Upper lobe of left lung (tissue), 6 donors: ENCODE measurements around the gene PTPRH. TPM values are rescaled to one million over a fixed set of nuclear protein-coding genes. Genes with fewer than 3 reads are reported as not detected.

Experiments used
- ATAC-seq, 2 donors: fragments of 200-7000 bp; cut with Tn5 transposase; one replicate each; pipeline ENCODE4 v1.9.1; 2022; ENCODE audit warnings: mild to moderate bottlenecking in 2 of 2, moderate library complexity in 2 of 2; ENCODE audit not compliant: low FRiP score in 2 of 2
- DNase-seq, 2 donors: peaks; one replicate each; pipeline ENCODE4 v3.0.0-alpha.2; 2019 to 2020
- H3K27ac ChIP-seq, 4 donors: fragments of 200-600 bp; sonication (generic); one replicate each; pipeline ENCODE4 v1.5.1; 2016 to 2019
- H3K27me3 ChIP-seq, 4 donors: fragments of 200-600 bp; sonication (generic); one replicate each; pipeline ENCODE4 v1.5.1; 2017 to 2019
- H3K36me3 ChIP-seq, 4 donors: fragments of 200-600 bp; sonication (generic); one replicate each; pipeline ENCODE4 v1.5.1; 2016 to 2019
- H3K4me1 ChIP-seq, 4 donors: fragments of 200-600 bp; sonication (generic); one replicate each; pipeline ENCODE4 v1.5.1; 2018 to 2019
- H3K4me3 ChIP-seq, 4 donors: fragments of 200-600 bp; sonication (generic); one replicate each; pipeline ENCODE4 v1.5.1; 2017 to 2019; ENCODE audit warnings: mild to moderate bottlenecking in 2 of 4, moderate library complexity in 1 of 4
- H3K9me3 ChIP-seq, 4 donors: fragments of 200-600 bp; sonication (generic); one replicate each; pipeline ENCODE4 v1.5.1; 2018 to 2019
- CTCF ChIP-seq, 6 experiments: fragments of 450-650 bp in 4 of 6; fragments of 200-600 bp in 2 of 6; sonication (generic) in 2 of 6; IDR thresholded peaks; one replicate each; pipeline ENCODE4 v1.5.1; 2016 to 2019; ENCODE audit warnings: antibody characterized with exemption in 6 of 6
- EP300 ChIP-seq, 4 donors: sonication (generic); formaldehyde crosslinking; IDR thresholded peaks; one replicate each; pipeline ENCODE4 v1.5.1; 2017; ENCODE audit warnings: antibody characterized with exemption in 4 of 4, control low read depth in 2 of 4
- POLR2A ChIP-seq, 4 donors: fragments of 450-650 bp; IDR thresholded peaks; one replicate each; pipeline ENCODE4 v1.5.1; 2016 to 2017; ENCODE audit warnings: antibody characterized with exemption in 4 of 4, mild to moderate bottlenecking in 2 of 4
- POLR2AphosphoS5 ChIP-seq, 2 donors: sonication (generic); formaldehyde crosslinking; IDR thresholded peaks; one replicate each; pipeline ENCODE4 v1.5.1; 2017; ENCODE audit warnings: antibody characterized with exemption in 2 of 2
- WGBS, 2 donors: methylation state at CpG; one replicate each; pipeline ENCODE4 v1.1.5; 2017 to 2018; 5-methylcytosine and 5-hydroxymethylcytosine counted together
- total RNA-seq, 6 donors: library from RNA; depleted of rRNA in 4 of 6; stranded (reverse); fragments of >200 nt in 4 of 6; gene quantifications; one replicate each; pipeline versions ENCODE4 v1.1.0 to v1.2.1, GENCODE V29; 2016 to 2021
- donor health status: DM: no; HTN: no; CAD: no; lungs with moderate emphysema.
- donor health status: DM: no; HTN: yes; CAD: no; lungs with severe emphysema.

Gene PTPRH
- total RNA-seq, 6 donors from 2014 or later: 0.30 to 3.1 (median 0.67) TPM; not detected in 1

GRCh38 chr19:55178781-55179599 lies 30.3 kb downstream of the PTPRH start:
- H3K9me3 ChIP-seq: peaks cover 0 to 3% (median 0%) of the 10 kb centered on the region in 4 donors
- no peak overlapping the region for H3K27ac ChIP-seq
- H3K36me3 ChIP-seq: no peaks in the 10 kb centered on the region
- no peak for TF ChIP-seq POLR2AphosphoS5 (IDR thresholded peaks at IDR 0.05)
- TF ChIP-seq POLR2A (IDR thresholded peaks at IDR 0.05): no peak
- no peak for TF ChIP-seq CTCF (IDR thresholded peaks at IDR 0.05)
- peak overlapping the region in 3 of 4 donors; percentile 19 to 37 (median 24) for H3K4me3 ChIP-seq
- H3K27me3 ChIP-seq: peaks cover 0 to 73% (median 45%) of the 10 kb centered on the region in 4 donors
- peaks cover 10 to 21% (median 16%) of the 10 kb centered on the region in 4 donors for H3K4me1 ChIP-seq
- peak; percentile 45 to 91 for DNase-seq
- ATAC-seq: peak in 1 of 2 donors; percentile 76
- WGBS, 2 donors: 6 to 10% methylated on average over 27 to 54 of the region's 61 CpGs

GRCh38 chr19:55176076-55176475 lies 33.2 kb downstream of the PTPRH start:
- WGBS, 2 donors: 0 to 27% methylated on average over 1 to 2 of the region's 2 CpGs
- peaks cover 2 to 80% (median 52%) of the 10 kb centered on the region in 4 donors for H3K27me3 ChIP-seq

GRCh38 chr19:55175117-55175867 lies 34.0 kb downstream of the PTPRH start:
- Histone ChIP-seq H3K36me3 (no peaks in the 10 kb centered on the region), H3K27me3 (peaks cover 2 to 75% (median 49%) of the 10 kb centered on the region in 4 donors), H3K4me1 (peaks cover 15 to 29% (median 22%) of the 10 kb centered on the region in 4 donors), H3K9me3 (peaks cover 0 to 3% (median 0%) of the 10 kb centered on the region in 4 donors), H3K4me3 (no peak overlapping the region), H3K27ac (no peak overlapping the region)
- no peak for ATAC-seq
- no peak for TF ChIP-seq CTCF (IDR thresholded peaks at IDR 0.05)
- peak in 1 of 2 donors; percentile 75 for DNase-seq
- WGBS, 2 donors: 50 to 52% methylated on average over 22 to 43 of the region's 43 CpGs

More at GRCh38 chr19:55176076-55176475, 33.2 kb downstream of the PTPRH start:
- no peak for TF ChIP-seq EP300 (IDR thresholded peaks at IDR 0.05)
- TF ChIP-seq POLR2A (IDR thresholded peaks at IDR 0.05): no peak
- no peak for TF ChIP-seq POLR2AphosphoS5 (IDR thresholded peaks at IDR 0.05)
- no peak for TF ChIP-seq CTCF (IDR thresholded peaks at IDR 0.05)
- Histone ChIP-seq H3K9me3 (peaks cover 0 to 3% (median 0%) of the 10 kb centered on the region in 4 donors), H3K27ac (no peak overlapping the region), H3K4me1 (peaks cover 15 to 29% (median 23%) of the 10 kb centered on the region in 4 donors), H3K36me3 (no peaks in the 10 kb centered on the region), H3K4me3 (no peak overlapping the region)
- ATAC-seq (no peak), DNase-seq (no peak)

GRCh38 chr19:55174425-55175116 lies 34.7 kb downstream of the PTPRH start:
- no peak for DNase-seq

More at GRCh38 chr19:55174425-55175116, 34.7 kb downstream of the PTPRH start:
- no peak for TF ChIP-seq CTCF (IDR thresholded peaks at IDR 0.05)
- no peak for TF ChIP-seq POLR2AphosphoS5 (IDR thresholded peaks at IDR 0.05)
- TF ChIP-seq POLR2A (IDR thresholded peaks at IDR 0.05): no peak
- no peak for TF ChIP-seq EP300 (IDR thresholded peaks at IDR 0.05)
- no peak overlapping the region for H3K4me3 ChIP-seq
- peaks cover 10 to 21% (median 15%) of the 10 kb centered on the region in 4 donors for H3K4me1 ChIP-seq
- ATAC-seq: no peak
- peaks cover 2 to 73% (median 45%) of the 10 kb centered on the region in 4 donors for H3K27me3 ChIP-seq
- H3K9me3 ChIP-seq: peaks cover 0 to 3% (median 0%) of the 10 kb centered on the region in 4 donors
- WGBS, 2 donors: 44 to 59% methylated on average over 21 of the region's 21 CpGs
- H3K27ac ChIP-seq: no peak overlapping the region
- H3K36me3 ChIP-seq: no peaks in the 10 kb centered on the region
